ENCODE results near the gene YTHDF2.
"Not testable (repeated sequence)": the region's sequence is repeated elsewhere in the genome, so short reads cannot be mapped to it uniquely, and the experiment has no call there.

YTHDF2 gene

GRCh38 chr1:28736450-28737306 is at the start of gene YTHDF2:
Gene YTHDF2, plus strand, starts transcription at chr1:28736940. Its CDS starts 181 bp downstream, at chr1:28737121.
- peak; percentile 97 for DNase-seq

DNA sequence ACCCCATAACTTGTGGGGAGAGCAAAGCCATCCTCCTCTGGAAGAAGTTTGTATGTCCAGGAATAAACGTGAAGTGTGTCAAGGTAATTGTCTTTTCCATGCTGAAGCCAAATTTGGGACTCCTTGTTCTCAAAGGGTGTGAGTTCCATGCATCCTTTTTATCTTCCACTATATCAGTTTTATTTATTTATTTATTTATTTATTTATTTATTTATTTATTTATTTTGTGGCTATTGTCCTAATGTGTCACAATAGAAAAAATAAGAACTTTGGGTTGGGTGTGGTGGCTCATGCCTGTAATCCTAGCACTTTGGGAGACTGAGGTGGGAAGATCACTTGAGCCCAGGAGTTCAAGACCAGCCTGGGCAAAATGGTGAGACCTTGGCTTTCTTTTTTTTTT is 45.1 kb upstream of the YTHDF2 start:
- DNase-seq, result not testable (repeated sequence)

DNA sequence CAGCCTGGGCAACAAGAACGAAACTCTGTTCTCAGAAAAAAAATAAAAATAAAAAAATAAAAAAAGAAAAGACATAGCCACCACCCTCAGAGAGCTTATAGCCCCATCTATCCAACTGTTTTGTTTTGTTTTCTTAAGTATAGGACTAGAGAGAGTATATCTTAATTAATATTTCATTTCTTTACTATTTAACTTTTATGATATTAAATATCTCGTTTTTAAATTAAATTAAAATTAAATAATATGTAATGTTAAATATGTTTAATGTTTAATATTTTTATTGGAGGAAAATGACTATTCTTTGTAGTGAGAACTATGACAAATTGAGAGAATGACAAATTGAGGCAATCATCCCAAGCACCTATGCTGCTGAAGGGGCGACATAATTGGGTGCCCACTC is 33.1 kb upstream of the YTHDF2 start:
- DNase-seq, result no peak

DNA sequence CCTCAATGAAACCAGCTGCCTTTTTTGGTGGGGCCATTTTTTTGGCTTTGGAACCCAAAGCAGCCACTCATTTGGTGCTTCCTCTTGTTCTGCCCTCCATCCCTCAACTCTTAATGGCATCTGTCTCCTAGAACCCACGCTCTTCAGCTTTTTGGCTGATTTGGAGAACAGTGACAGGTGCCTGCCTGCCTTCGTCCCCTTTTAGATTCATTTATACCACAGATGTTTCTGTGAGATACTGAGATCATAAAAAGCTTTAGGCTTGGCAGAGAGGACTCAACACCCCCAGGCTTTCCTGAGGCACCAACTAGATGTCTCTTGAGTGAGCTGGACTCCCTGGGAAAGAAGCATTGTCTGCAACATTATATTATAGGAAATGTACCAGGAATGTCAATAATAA is 20.4 kb upstream of the YTHDF2 start:
- DNase-seq, result no peak

- DNase-seq, result no peak
Observed at GRCh38 chr1:28718166-28718565, 18.6 kb upstream of the YTHDF2 start.

DNA sequence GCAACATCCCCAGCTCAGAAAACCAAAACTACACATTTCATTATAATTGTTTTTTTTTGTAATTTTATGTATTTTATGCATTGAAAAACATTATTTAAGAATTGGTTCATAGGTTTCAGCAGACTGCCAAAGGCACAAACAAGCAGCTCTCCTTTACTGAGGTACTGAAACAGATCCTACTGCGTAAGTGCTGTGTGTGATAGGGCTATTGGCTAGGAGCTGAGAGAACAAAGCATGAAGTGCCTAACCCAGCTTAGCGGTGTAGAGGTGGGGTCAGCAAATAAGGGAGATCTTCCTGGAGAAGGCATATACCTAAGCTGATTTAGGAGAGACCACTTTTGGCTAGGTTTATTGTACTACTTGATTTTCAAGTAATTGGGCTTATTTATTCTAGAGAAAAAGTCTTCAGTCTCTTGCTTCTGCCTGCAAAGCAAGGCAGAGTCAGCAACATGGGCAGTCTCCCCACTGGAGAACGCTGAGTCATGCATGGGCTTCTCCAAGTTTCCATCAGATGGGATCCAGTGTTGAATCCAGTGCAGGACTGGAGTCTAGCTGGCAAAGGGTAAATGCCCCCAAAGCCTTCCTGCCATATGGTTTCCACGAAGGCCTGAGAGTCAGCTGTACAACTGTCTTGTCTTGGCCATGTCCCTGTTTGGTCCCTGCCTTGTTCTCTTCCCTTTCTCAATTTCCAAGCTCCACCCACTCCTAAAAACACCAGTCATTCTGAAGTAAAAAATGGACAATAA is 18.0 kb upstream of the YTHDF2 start:
- no peak for DNase-seq

DNA sequence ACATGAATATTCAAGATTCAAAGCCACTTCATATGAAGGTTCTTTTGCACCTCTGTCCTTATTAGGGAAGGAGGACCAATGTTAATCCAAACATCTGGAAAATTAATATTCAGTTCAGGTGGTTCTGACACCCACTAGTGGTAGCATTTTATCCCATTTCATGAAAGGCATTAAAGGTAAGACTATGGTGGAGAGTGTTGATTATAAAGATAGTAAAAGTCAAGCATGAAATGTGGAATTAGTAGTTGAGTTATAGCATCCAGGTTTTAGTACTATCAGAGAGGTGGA is 17.5 kb upstream of the YTHDF2 start:
- no peak for DNase-seq

GRCh38 chr1:28720376-28720775 is 16.4 kb upstream of the YTHDF2 start:
- no peak for DNase-seq

- not testable (repeated sequence) for DNase-seq
Observed at GRCh38 chr1:28721927-28722326, 14.8 kb upstream of the YTHDF2 start.

- not testable (repeated sequence) for DNase-seq
Observed at GRCh38 chr1:28725365-28725764, 11.4 kb upstream of the YTHDF2 start.

DNA sequence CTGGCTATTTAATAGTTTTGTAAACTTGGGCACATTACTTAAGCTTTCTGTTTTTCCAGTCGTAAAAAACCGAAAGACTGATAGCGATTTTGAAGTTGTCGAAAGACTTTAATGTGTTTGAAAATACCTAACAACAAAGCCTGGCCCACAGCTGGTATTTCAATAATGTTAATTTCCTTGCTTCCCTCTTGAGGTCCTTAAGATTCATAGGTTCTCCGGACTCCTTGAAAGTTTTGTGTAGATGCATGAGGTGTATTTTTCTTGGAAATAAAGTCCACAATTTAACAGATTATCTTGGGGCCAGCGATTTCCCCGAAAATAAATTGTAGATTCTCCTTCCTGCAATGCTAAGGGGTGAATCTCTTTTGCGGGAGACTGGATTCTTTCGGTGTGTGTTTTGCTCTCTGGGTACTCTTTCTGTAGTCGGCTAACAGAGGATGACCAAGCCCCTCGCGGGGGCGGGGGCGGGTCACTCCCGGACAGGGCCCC is 735 bp upstream of the YTHDF2 start:
- DNase-seq, result no peak

DNA sequence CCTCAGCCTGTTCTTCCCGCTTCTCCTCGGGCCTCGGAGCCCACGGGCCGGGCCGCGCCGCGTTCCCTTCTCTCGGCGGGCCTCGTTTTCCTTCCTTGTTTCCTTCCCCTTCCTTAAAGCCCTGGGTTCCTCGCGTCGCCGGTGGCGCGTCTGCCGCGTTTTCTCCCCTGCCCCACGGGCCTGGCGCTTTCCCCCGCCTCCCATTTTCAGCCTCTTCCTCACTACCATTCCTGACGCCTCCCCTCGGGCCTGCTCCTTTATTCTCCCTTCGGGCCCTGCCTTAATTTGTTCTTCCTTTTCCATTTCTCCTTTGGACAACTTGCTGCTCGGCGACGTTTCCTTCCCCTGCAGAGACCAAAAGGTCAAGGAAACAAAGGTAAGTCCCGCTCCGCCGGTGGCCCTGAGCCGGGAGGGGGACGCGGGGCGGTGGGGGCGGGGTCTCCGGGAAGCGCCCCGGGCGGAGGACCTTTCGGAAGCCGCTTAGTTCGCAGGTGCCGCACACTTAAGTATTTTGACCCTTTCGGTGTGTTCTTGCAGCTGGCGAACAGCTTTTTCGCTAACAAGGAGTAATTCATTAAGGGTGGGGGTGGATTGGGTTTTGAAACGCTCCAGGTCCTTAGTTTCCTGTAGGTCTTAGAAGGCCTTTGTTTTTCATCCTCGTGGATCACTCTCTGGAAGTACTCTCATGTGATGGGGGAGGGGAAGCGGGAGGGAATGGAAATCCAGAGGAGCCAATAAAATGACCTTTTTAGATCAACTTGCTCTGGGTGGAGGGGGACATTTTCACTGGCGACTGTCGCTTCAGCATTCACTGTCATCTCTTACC is 780 bp downstream of the YTHDF2 start:
- peak; percentile 19 for DNase-seq

DNA sequence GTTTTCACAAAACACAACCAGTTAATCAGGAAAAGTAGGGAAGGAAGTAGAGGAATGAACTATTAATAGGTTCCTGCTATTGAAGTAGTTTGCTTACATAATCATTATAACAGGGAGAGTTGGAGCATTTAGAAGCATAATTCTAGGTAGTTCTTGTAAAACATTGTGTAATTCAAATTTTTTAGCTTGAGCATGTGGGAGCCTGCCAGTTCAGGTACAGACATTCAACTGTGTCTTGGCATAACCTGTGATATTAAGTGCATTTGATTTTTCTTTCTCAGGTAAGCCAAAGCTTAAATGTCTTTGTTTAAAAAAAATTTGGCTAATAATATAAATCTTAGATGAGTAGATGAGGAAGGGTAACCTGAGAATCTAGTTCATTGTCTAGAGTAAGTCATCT is 3.4 kb downstream of the YTHDF2 start:
- DNase-seq, result no peak

- DNase-seq, result no peak
Observed at GRCh38 chr1:28744184-28744583, 7.4 kb downstream of the YTHDF2 start.

- DNase-seq, result no peak
Observed at GRCh38 chr1:28745653-28746173, 9.0 kb downstream of the YTHDF2 start.

DNA sequence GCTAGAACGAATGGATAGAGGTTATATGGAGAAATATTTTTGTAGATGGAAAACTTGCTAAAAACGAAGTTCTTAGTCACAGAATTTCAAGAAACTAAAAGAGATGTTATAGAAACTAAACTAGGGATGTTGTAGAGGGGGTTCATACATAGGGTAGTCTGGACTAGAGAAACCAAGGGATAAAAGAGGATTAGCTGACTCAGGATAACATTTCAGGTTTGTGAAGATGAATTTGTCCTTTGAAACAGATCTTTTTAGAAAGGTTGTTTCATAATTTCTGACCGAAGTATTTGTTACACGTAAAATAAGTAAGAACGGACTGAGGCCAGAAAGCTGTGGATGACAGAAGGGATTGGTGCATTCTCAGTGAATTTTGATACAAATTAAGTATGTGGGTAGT is 13.6 kb downstream of the YTHDF2 start:
- no peak for DNase-seq

GRCh38 chr1:28750771-28751294 is 14.1 kb downstream of the YTHDF2 start:
- DNase-seq, result not testable (repeated sequence)

GRCh38 chr1:28751315-28752060 is 14.7 kb downstream of the YTHDF2 start:
- no peak for DNase-seq

- no peak for DNase-seq
Observed at GRCh38 chr1:28755701-28756100, 19.0 kb downstream of the YTHDF2 start.

DNA sequence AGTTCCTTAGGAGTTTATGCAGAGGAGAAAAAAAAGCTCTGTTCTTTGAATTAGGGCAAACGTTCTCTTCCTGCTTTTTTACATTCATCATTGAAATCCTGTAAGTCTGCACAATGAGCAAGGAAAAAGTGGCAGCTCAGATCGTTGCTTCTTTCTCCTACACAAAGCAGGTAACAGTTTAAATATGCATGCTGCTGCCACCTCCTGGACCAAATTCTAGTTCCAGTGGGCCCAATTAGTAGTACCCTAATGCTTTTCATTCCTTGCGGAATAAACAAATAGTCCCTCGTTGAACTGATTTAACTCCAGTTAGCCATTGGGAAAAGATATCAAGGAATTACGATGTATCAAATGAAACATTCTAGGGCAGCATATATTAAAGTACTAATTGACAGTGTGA is 20.1 kb downstream of the YTHDF2 start:
- no peak for DNase-seq

- DNase-seq, result no peak
Observed at GRCh38 chr1:28758420-28758819, 21.7 kb downstream of the YTHDF2 start.

- DNase-seq, result no peak
Observed at GRCh38 chr1:28759257-28759656, 22.5 kb downstream of the YTHDF2 start.

All from GDM1 (cell line).